Breast epithelium (tissue), 4 donors: ENCODE measurements around the gene SMCO2. TPM values are rescaled to one million over a fixed set of nuclear protein-coding genes. Genes with fewer than 3 reads are reported as not detected.

Experiments used
- DNase-seq, 2 donors: peaks; one replicate each; pipeline ENCODE4 v3.0.0-alpha.2; 2019; ENCODE audit warnings: low spot score in 2 of 2
- H3K27ac ChIP-seq, 2 donors: fragments of 200-600 bp; sonication (generic) in 1 of 2; one replicate each; pipeline ENCODE4 v1.5.1; 2016 to 2019; ENCODE audit warnings: mild to moderate bottlenecking in 1 of 2
- H3K27me3 ChIP-seq, 2 donors: fragments of 200-600 bp; sonication (generic) in 1 of 2; one replicate each; pipeline versions ENCODE4 v1.5.1 to v1.6.0; 2017 to 2019; ENCODE audit warnings: control low read depth in 1 of 2, mild to moderate bottlenecking in 1 of 2
- H3K36me3 ChIP-seq: fragments of 200-600 bp; one replicate; pipeline ENCODE4 v1.5.1; 2019
- H3K4me1 ChIP-seq, 2 donors: fragments of 200-600 bp; sonication (generic); one replicate each; pipeline ENCODE4 v1.5.1; 2016 to 2019; ENCODE audit warnings: control low read depth in 1 of 2
- H3K4me3 ChIP-seq, 3 donors: fragments of 200-600 bp; sonication (generic); 1 replicate in 2 of 3; 2 replicates in 1 of 3; pipeline ENCODE4 v1.5.1; 2016 to 2019; ENCODE audit warnings: mild to moderate bottlenecking in 3 of 3, moderate library complexity in 2 of 3
- H3K9me3 ChIP-seq, 2 donors: fragments of 200-600 bp; sonication (generic) in 1 of 2; one replicate each; pipeline ENCODE4 v1.5.1; 2016 to 2019; ENCODE audit warnings: control low read depth in 1 of 2
- POLR2A ChIP-seq: fragments of 450-650 bp; IDR thresholded peaks from one replicate; pipeline ENCODE4 v1.6.1; 2016; ENCODE audit warnings: antibody characterized with exemption, mild to moderate bottlenecking, moderate library complexity
- POLR2AphosphoS5 ChIP-seq, 3 donors: sonication (generic); formaldehyde crosslinking; IDR thresholded peaks; one replicate each; pipeline ENCODE4 v1.6.1; 2017; ENCODE audit warnings: antibody characterized with exemption in 3 of 3
- intact Hi-C: fragments of 100-400 bp; cut with DNase I; formaldehyde crosslinking; loops from one replicate; pipeline ENCODE4 v1.15.1; 2023; ENCODE audit warnings: low total_unique reads
- total RNA-seq, 3 donors: library from RNA; depleted of rRNA; stranded (reverse); fragments of >200 nt; gene quantifications; one replicate each; pipeline ENCODE4 v1.1.0, GENCODE V29; 2016
- TF ChIP-seq, protein P1 (sequence below), 3 donors: fragments of 450-650 bp; IDR thresholded peaks; one replicate each; pipeline ENCODE4 v1.5.1; 2016 to 2017; ENCODE audit warnings: antibody characterized with exemption in 3 of 3, mild to moderate bottlenecking in 3 of 3, moderate library complexity in 3 of 3

SMCO2 gene
- total RNA-seq, 3 donors from 2014 or later = not detected

DNA sequence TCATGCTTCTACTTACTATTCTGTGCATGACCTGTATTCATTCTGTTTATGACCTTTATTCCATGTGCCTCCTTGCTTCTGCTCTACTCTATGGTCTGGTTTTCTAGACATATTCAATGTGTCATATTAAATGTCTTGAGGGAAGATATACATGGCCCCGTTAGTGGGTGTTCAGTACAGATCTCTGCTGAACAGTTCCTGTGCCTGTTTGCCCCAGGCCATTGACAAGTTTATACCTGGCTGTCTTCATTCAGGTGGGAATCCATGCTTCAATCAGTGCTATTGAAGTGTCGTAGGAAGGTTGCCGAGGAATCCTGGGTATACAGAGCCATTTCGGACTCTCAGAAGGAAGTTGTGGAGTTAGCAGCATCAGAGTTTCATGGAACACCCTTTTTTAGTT lies 70.1 kb downstream of the SMCO2 start:
- DNase-seq = no peak
- Histone ChIP-seq H3K36me3 (no peaks in the 10 kb centered on the region), H3K9me3 (no peaks in the 10 kb centered on the region), H3K27me3 (no peaks in the 10 kb centered on the region), H3K4me1 (no peaks in the 10 kb centered on the region), H3K4me3 (no peak overlapping the region), H3K27ac (no peak overlapping the region)
- TF ChIP-seq, protein P1, sequence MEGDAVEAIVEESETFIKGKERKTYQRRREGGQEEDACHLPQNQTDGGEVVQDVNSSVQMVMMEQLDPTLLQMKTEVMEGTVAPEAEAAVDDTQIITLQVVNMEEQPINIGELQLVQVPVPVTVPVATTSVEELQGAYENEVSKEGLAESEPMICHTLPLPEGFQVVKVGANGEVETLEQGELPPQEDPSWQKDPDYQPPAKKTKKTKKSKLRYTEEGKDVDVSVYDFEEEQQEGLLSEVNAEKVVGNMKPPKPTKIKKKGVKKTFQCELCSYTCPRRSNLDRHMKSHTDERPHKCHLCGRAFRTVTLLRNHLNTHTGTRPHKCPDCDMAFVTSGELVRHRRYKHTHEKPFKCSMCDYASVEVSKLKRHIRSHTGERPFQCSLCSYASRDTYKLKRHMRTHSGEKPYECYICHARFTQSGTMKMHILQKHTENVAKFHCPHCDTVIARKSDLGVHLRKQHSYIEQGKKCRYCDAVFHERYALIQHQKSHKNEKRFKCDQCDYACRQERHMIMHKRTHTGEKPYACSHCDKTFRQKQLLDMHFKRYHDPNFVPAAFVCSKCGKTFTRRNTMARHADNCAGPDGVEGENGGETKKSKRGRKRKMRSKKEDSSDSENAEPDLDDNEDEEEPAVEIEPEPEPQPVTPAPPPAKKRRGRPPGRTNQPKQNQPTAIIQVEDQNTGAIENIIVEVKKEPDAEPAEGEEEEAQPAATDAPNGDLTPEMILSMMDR (IDR thresholded peaks at IDR 0.05) = no peak
- TF ChIP-seq POLR2A (no peak), POLR2AphosphoS5 (IDR thresholded peaks at IDR 0.05) (no peak)
- intact Hi-C loops = loop anchor here (2.0 kb wide), 1 partner anchor 76 kb away; no protein-coding TSS in a partner anchor

DNA sequence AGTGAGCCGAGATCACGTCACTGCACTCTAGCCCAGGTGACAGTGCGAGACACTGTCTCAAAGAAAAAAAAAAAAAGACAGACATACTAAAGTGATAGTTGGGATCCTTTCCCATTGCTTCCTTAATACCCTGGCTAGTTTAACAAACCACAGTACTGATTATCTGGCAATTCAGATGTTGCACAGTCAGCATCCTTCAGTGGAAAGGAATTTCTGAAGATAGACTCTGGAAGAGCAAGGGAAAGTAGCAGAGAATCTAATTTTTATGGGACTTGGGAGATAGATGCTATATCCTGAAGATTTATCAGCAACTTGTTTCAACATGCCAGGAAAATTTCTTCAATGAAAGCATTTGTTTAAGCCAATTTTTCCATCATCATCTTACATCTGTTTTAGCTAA lies 71.0 kb downstream of the SMCO2 start:
- no peaks in the 10 kb centered on the region for H3K4me1 ChIP-seq
- no peak overlapping the region for H3K27ac ChIP-seq
- DNase-seq = no peak
- H3K27me3 ChIP-seq = no peaks in the 10 kb centered on the region
- no peaks in the 10 kb centered on the region for H3K9me3 ChIP-seq
- no peak for TF ChIP-seq POLR2A
- intact Hi-C loops = loop anchor here (2.0 kb wide), 1 partner anchor 75 kb away; no protein-coding TSS in a partner anchor
- H3K36me3 ChIP-seq = no peaks in the 10 kb centered on the region
- no peak overlapping the region for H3K4me3 ChIP-seq

DNA sequence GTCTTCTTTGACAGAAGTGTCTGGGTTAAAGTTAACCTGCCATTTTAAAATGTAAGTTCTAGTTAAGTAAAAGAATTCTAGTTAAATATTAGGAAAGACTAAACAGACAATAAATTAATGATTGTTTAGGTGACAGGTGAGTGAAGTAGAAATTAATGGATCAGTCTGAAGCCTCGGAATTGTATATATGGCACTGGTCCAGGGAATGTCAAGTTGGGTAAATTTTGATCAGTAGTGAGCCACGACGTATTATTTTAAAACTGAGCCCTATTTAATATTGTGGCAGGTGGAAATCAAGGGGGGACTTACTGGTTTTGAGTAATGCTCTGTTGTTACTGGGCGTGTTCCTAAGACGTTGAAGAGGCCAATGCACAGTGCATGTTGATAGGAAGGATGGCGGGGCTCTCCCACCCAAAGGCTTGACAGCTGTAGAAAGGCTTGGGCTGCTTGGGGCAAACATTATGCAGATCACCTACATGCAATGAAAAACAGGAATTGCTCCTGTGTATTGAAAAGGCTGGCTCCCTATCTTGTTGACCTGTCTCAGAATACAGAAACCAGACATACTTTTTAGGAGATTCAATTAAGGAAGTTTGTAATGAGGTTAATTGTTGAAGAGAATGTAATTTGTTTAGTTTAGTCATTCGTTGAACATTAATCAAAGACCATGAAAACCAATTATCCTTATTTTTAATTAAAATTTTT lies 71.6 kb downstream of the SMCO2 start:
- Histone ChIP-seq H3K27me3 (no peaks in the 10 kb centered on the region), H3K36me3 (no peaks in the 10 kb centered on the region), H3K4me3 (no peak overlapping the region), H3K9me3 (no peaks in the 10 kb centered on the region), H3K27ac (no peak overlapping the region), H3K4me1 (no peaks in the 10 kb centered on the region)
- intact Hi-C loops = loop anchor here (2.0 kb wide), 1 partner anchor 75 kb away; no protein-coding TSS in a partner anchor
- no peak for DNase-seq
- TF ChIP-seq POLR2A (no peak), POLR2AphosphoS5 (IDR thresholded peaks at IDR 0.05) (no peak)
- TF ChIP-seq, protein P1 (IDR thresholded peaks at IDR 0.05) = no peak

DNA sequence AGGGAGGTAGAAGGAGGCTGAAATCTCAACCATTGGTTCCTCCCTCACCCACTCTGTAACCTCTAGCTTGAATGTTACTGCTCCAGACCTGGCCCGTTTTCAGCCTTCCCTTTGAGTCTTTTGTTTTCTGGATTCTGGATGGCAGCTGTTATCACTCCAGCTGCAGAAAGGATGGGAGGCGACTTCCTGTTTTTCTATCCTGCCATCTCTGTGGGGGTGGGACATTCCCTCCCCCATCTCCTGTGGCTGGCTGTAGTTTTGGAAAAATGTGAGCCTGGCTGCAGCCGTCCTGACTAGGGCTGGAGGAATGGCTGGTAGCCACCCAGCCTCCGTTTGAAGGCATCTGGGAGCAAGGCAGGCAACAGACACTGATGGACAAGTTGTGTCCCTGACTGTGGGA lies 74.5 kb downstream of the SMCO2 start:
- H3K4me3 ChIP-seq = no peak overlapping the region
- no peaks in the 10 kb centered on the region for H3K27me3 ChIP-seq
- TF ChIP-seq, protein P1 (IDR thresholded peaks at IDR 0.05) = no peak
- TF ChIP-seq POLR2AphosphoS5 (IDR thresholded peaks at IDR 0.05) (no peak), POLR2A (no peak)
- intact Hi-C loops = no loop called here
- peak overlapping the region in 1 of 2 donors; percentile 35 for H3K27ac ChIP-seq
- no peak for DNase-seq
- H3K4me1 ChIP-seq = no peaks in the 10 kb centered on the region
- no peaks in the 10 kb centered on the region for H3K9me3 ChIP-seq
- no peaks in the 10 kb centered on the region for H3K36me3 ChIP-seq

DNA sequence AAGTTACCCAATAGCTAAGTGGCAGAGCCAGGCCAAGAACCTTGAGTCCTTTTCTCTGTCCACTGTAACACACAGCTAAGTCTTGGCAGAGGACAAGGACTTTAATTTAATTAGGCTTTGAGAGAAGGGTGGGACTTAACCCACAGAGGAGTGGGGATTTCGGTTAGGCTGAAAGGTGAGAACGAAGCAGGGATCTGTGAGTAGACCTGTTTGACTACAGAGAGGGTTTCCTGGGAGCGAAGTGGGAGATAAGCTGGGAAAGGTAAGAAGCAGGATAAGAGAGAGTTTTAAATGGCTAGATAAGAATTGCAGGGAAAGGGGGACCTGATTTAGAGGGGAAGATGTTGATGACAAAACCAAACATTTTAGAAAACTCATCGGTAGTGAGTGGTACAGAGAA lies 75.4 kb downstream of the SMCO2 start:
- Histone ChIP-seq H3K36me3 (no peaks in the 10 kb centered on the region), H3K27me3 (no peaks in the 10 kb centered on the region), H3K27ac (peak overlapping the region in 1 of 2 donors; percentile 10), H3K4me3 (no peak overlapping the region), H3K4me1 (no peaks in the 10 kb centered on the region), H3K9me3 (no peaks in the 10 kb centered on the region)
- no peak for DNase-seq
- intact Hi-C loops = no loop called here
- TF ChIP-seq POLR2AphosphoS5 (IDR thresholded peaks at IDR 0.05) = no peak
- TF ChIP-seq, protein P1 (IDR thresholded peaks at IDR 0.05) = no peak
- no peak for TF ChIP-seq POLR2A
